ENCODE measurements around the gene ZDHHC11B. TPM values are rescaled to one million over a fixed set of nuclear protein-coding genes. Genes with fewer than 3 reads are reported as not detected.
"Not testable (repeated sequence)": the region's sequence is repeated elsewhere in the genome, so short reads cannot be mapped to it uniquely, and the experiment has no call there.

ZDHHC11B gene
- total and polyA plus RNA-seq, 2 of the 13 experiments (the other 11 are each of a cell fraction or from before 2014, with no cell fraction given) = 0.11 to 0.12 TPM

DNA sequence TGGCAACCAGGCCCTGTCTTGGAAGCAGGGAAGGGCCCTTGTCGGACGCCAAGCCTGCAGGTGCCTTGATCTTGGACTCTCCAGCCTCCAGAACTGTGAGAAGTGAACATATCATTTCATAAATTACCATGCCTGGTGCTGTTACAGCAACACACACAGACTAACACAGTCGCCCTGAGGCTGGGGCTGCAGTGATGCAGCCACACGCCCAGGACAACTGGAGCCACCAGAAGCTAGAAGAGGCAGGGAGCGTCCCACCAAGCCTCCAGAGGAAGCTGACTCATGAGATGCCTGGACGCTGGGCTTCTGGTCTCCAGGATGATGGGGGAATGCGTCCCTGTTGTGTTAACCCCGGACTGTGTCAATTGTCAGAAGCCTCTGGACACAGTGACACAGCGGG is 5.6 kb downstream of the ZDHHC11B start:
- POLR2A ChIA-PET; H3K9me3 ChIP-seq (ENCODE audit: low read length); intact Hi-C loops (cut with micrococcal nuclease; ENCODE audit: unreplicated experiment); H3K79me2 ChIP-seq (ENCODE audit: insufficient read depth, low read length); H3K4me3 ChIP-seq (replicated peaks in 1 of 3; ENCODE audit: insufficient read depth in 1 of 3, low read depth in 2 of 3, low read length in 3 of 3); H3K4me1 ChIP-seq (ENCODE audit: insufficient read depth, low read length); H2AFZ ChIP-seq (ENCODE audit: low read length); H4K20me1 ChIP-seq (ENCODE audit: insufficient read depth, low read length); H3K36me3 ChIP-seq (replicated peaks in 1 of 2; ENCODE audit: control insufficient read depth in 1 of 2, insufficient read depth in 2 of 2, low read length in 2 of 2); H3K9ac ChIP-seq (ENCODE audit: insufficient read depth, low read depth, low read length); CTCF ChIA-PET (ENCODE audit: low intra/inter-chr PET ratio, low total read pairs); DNase-seq (ENCODE audit: low spot score); ATAC-seq; H3K4me2 ChIP-seq (ENCODE audit: low read depth, low read length); H3K27ac ChIP-seq (ENCODE audit: extremely low read length, insufficient read depth, low read length); BruUV-seq (replicated peaks); FAIRE-seq: not testable (repeated sequence)
- H3K27me3 ChIP-seq (ENCODE audit: control insufficient read depth in 1 of 2, insufficient read depth in 2 of 2, low read length in 2 of 2) = peaks cover 6 to 21% of the 10 kb centered on the region in 2 experiments
- 23% methylated on average over 3 of the region's 9 CpGs for WGBS (ENCODE audit: low lambda C conversion rate)
- in situ Hi-C loops (cut with HindIII; ENCODE audit: extremely low pct_ligation_motif_present, low pct_unique_long_range_greater_than_20kb) = loop anchor here (10.0 kb wide), 1 partner anchor 94 kb away; no protein-coding TSS in a partner anchor

DNA sequence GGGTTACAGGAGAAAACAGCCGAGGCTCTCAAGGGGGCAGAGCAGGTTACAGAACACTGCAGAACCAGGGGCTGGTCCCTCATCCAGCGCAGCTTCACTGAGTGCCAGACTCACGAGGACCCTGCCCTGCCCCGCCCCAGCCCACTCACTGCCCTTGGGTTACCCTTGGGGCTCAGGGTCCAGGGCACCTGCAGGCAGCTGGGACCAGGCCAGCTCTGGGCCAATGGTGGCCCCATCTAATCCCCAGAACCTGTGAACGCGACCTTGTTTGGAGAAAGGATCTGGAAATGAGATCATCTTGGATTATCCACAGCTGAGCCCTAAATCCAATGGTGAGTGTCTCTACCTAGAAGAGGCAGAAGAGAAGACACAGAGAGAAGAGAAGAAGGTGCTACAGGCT is 6.1 kb downstream of the ZDHHC11B start:
- intact Hi-C loops (cut with micrococcal nuclease; ENCODE audit: unreplicated experiment); ATAC-seq; H3K4me3 ChIP-seq (replicated peaks in 1 of 3; ENCODE audit: insufficient read depth in 1 of 3, low read depth in 2 of 3, low read length in 3 of 3); CTCF ChIA-PET (ENCODE audit: low intra/inter-chr PET ratio, low total read pairs); H3K79me2 ChIP-seq (ENCODE audit: insufficient read depth, low read length); H3K36me3 ChIP-seq (replicated peaks in 1 of 2; ENCODE audit: control insufficient read depth in 1 of 2, insufficient read depth in 2 of 2, low read length in 2 of 2); POLR2A ChIA-PET; DNase-seq (ENCODE audit: low spot score); H3K4me2 ChIP-seq (ENCODE audit: low read depth, low read length); H4K20me1 ChIP-seq (ENCODE audit: insufficient read depth, low read length); H3K9me3 ChIP-seq (ENCODE audit: low read length); BruUV-seq (replicated peaks); H3K4me1 ChIP-seq (ENCODE audit: insufficient read depth, low read length); H3K9ac ChIP-seq (ENCODE audit: insufficient read depth, low read depth, low read length); H2AFZ ChIP-seq (ENCODE audit: low read length); FAIRE-seq; H3K27ac ChIP-seq (ENCODE audit: extremely low read length, insufficient read depth, low read length): not testable (repeated sequence)
- 39% methylated on average over 4 of the region's 6 CpGs for WGBS (ENCODE audit: low lambda C conversion rate)
- H3K27me3 ChIP-seq (ENCODE audit: control insufficient read depth in 1 of 2, insufficient read depth in 2 of 2, low read length in 2 of 2) = peaks cover 10 to 20% of the 10 kb centered on the region in 2 experiments
- in situ Hi-C loops (cut with HindIII; ENCODE audit: extremely low pct_ligation_motif_present, low pct_unique_long_range_greater_than_20kb) = loop anchor here (10.0 kb wide), 1 partner anchor 94 kb away; no protein-coding TSS in a partner anchor

DNA sequence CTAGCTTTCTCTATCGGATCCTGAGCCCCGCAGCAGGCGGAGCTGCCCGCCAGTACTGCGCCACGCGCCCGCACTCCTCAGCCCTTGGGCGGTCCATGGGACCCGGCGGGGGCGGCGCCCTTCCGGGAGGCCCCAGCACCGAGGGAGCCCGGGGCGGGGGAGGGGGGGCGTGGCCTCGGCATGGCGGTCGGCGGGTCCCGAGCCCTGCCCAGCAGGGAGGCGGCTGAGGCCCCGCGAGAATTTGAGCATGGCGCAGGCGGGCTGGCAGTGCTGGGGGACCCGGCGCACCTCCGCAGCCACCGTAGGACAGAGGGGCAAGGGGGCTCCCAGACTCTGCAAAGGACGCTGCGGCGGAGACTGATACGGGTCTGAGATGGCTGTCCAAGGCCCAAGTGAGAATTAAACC is 6.8 kb downstream of the ZDHHC11B start:
- Histone ChIP-seq H3K79me2 (ENCODE audit: insufficient read depth, low read length) (no peaks in the 10 kb centered on the region), H3K9ac (ENCODE audit: insufficient read depth, low read depth, low read length) (no peak overlapping the region), H3K27ac (ENCODE audit: extremely low read length, insufficient read depth, low read length) (no peak overlapping the region), H3K9me3 (ENCODE audit: low read length) (no peaks in the 10 kb centered on the region), H3K4me2 (ENCODE audit: low read depth, low read length) (no peak overlapping the region), H2AFZ (ENCODE audit: low read length) (no peak overlapping the region), H3K4me1 (ENCODE audit: insufficient read depth, low read length) (no peaks in the 10 kb centered on the region), H3K36me3 (replicated peaks in 1 of 2; ENCODE audit: control insufficient read depth in 1 of 2, insufficient read depth in 2 of 2, low read length in 2 of 2) (no peaks in the 10 kb centered on the region), H3K27me3 (ENCODE audit: control insufficient read depth in 1 of 2, insufficient read depth in 2 of 2, low read length in 2 of 2) (peaks cover 15 to 22% of the 10 kb centered on the region in 2 experiments), H4K20me1 (ENCODE audit: insufficient read depth, low read length) (no peaks in the 10 kb centered on the region), H3K4me3 (replicated peaks in 1 of 3; ENCODE audit: insufficient read depth in 1 of 3, low read depth in 2 of 3, low read length in 3 of 3) (no peak overlapping the region)
- CTCF ChIA-PET (ENCODE audit: low intra/inter-chr PET ratio, low total read pairs) = no interaction called here
- BruUV-seq (replicated peaks) = no TSS peak
- 77% methylated on average over 27 of the region's 36 CpGs for WGBS (ENCODE audit: low lambda C conversion rate)
- DNase-seq (ENCODE audit: low spot score) (no peak), ATAC-seq (no peak), FAIRE-seq (no peak)
- TF ChIP-seq, protein P1, sequence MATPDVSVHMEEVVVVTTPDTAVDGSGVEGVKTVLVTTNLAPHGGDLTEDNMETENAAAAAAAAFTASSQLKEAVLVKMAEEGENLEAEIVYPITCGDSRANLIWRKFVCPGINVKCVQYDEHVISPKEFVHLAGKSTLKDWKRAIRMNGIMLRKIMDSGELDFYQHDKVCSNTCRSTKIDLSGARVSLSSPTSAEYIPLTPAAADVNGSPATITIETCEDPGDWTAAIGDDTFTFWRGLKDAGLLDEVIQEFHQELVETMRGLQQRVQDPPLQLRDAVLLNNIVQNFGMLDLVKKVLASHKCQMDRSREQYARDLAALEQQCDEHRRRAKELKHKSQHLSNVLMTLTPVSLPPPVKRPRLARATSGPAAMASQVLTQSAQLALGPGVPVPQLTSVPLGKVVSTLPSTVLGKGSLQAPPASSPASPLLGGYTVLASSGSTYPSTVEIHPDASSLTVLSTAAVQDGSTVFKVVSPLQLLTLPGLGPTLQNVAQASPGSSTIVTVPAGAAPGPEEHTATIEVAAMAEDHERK (CRISPR knock-in tag; IDR thresholded peaks at IDR 0.05; ENCODE audit: low read depth) = no peak
- TF ChIP-seq PCBP1 (IDR thresholded peaks at IDR 0.05; ENCODE audit: borderline replicate concordance, low read depth, low read length) = no peak
- no peak for TF ChIP-seq PHF5A (CRISPR knock-in tag; IDR thresholded peaks at IDR 0.05; ENCODE audit: low read depth, unreplicated experiment)
- TF ChIP-seq SMARCE1 (IDR thresholded peaks at IDR 0.05; ENCODE audit: borderline replicate concordance) = no peak
- TF ChIP-seq CAMTA2 (CRISPR knock-in tag; IDR thresholded peaks at IDR 0.05; ENCODE audit: borderline replicate concordance) = no peak
- TF ChIP-seq, protein P2, sequence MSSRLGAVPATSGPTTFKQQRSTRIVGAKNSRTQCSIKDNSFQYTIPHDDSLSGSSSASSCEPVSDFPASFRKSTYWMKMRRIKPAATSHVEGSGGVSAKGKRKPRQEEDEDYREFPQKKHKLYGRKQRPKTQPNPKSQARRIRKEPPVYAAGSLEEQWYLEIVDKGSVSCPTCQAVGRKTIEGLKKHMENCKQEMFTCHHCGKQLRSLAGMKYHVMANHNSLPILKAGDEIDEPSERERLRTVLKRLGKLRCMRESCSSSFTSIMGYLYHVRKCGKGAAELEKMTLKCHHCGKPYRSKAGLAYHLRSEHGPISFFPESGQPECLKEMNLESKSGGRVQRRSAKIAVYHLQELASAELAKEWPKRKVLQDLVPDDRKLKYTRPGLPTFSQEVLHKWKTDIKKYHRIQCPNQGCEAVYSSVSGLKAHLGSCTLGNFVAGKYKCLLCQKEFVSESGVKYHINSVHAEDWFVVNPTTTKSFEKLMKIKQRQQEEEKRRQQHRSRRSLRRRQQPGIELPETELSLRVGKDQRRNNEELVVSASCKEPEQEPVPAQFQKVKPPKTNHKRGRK (CRISPR knock-in tag; IDR thresholded peaks at IDR 0.05) = no peak
- no peak for TF ChIP-seq CBX1 (IDR thresholded peaks at IDR 0.05; ENCODE audit: low read depth)
- no peak for TF ChIP-seq SIX4 (CRISPR knock-in tag; IDR thresholded peaks at IDR 0.05)
- TF ChIP-seq SALL2 (CRISPR knock-in tag; IDR thresholded peaks at IDR 0.05) = no peak
- no peak for TF ChIP-seq KMT2B (CRISPR knock-in tag; IDR thresholded peaks at IDR 0.05)
- intact Hi-C loops (cut with micrococcal nuclease; ENCODE audit: unreplicated experiment) = no loop called here
- in situ Hi-C loops (cut with HindIII; ENCODE audit: extremely low pct_ligation_motif_present, low pct_unique_long_range_greater_than_20kb) = loop anchor here (10.0 kb wide), 1 partner anchor 93 kb away; no protein-coding TSS in a partner anchor
- POLR2A ChIA-PET = no interaction called here
